ENCODE measurements around the gene COL18A1. TPM values are rescaled to one million over a fixed set of nuclear protein-coding genes. Genes with fewer than 3 reads are reported as not detected.

Gene COL18A1
- total RNA-seq, 1 experiment from 2014 or later, result 676 TPM

GRCh38 chr21:45408801-45409261 is 3.9 kb downstream of the COL18A1 start:
- H3K9me3 ChIP-seq (ENCODE audit: control insufficient read depth, insufficient read depth, low read depth, low read length), result no peaks in the 10 kb centered on the region
- no peak for TF ChIP-seq REST (IDR thresholded peaks at IDR 0.05; ENCODE audit: insufficient read depth in 1 of 2, low read depth in 2 of 2, low read length in 1 of 2)
- no peak for TF ChIP-seq TCF7L2 (IDR thresholded peaks at IDR 0.05; ENCODE audit: low read depth, low read length)
- TF ChIP-seq POLR2AphosphoS5 (IDR thresholded peaks at IDR 0.05; ENCODE audit: low read depth, low read length), result no peak
- no peak for TF ChIP-seq SIN3A (IDR thresholded peaks at IDR 0.05; ENCODE audit: borderline replicate concordance, insufficient read depth, low read depth, low read length)
- no peak for TF ChIP-seq CTCF (IDR thresholded peaks at IDR 0.05)
- intact Hi-C loops (cut with micrococcal nuclease; ENCODE audit: unreplicated experiment), result loop anchor here (5.0 kb wide), 1 partner anchor 82 kb away; no protein-coding TSS in a partner anchor
- no peak for ATAC-seq
- BruUV-seq (replicated peaks), result no TSS peak
- peak overlapping the region; percentile 60 to 80 for H3K4me3 ChIP-seq (ENCODE audit: low read depth in 2 of 2, low read length in 2 of 2)
- H3K27ac ChIP-seq (ENCODE audit: low read length), result peak overlapping the region; percentile 96
- in situ Hi-C loops (cut with HindIII; ENCODE audit: low pct_unique_long_range_greater_than_20kb, low sequenced_read_pairs), result no loop called here
- H3K36me3 ChIP-seq (ENCODE audit: control insufficient read depth, insufficient read depth, low read length), result no peaks in the 10 kb centered on the region; the same call in 1 of the 2 replicates
- CTCF ChIA-PET, result no interaction called here
- H3K27me3 ChIP-seq (ENCODE audit: control insufficient read depth, insufficient read depth, low read length), result no peaks in the 10 kb centered on the region
- peaks cover 59% of the 10 kb centered on the region for H3K4me1 ChIP-seq (ENCODE audit: control insufficient read depth, insufficient read depth, low read length)
- POLR2A ChIA-PET, result no interaction called here
- no peak for DNase-seq (ENCODE audit: low read depth, low spot score)

GRCh38 chr21:45409466-45410150 is 4.6 kb downstream of the COL18A1 start:
- Histone ChIP-seq H3K36me3 (ENCODE audit: control insufficient read depth, insufficient read depth, low read length) (no peaks in the 10 kb centered on the region; the same call in none of the 2 replicates), H3K9me3 (ENCODE audit: control insufficient read depth, insufficient read depth, low read depth, low read length) (no peaks in the 10 kb centered on the region), H3K27me3 (ENCODE audit: control insufficient read depth, insufficient read depth, low read length) (no peaks in the 10 kb centered on the region), H3K4me1 (ENCODE audit: control insufficient read depth, insufficient read depth, low read length) (peaks cover 67% of the 10 kb centered on the region), H3K4me3 (ENCODE audit: low read depth in 2 of 2, low read length in 2 of 2) (peak overlapping the region; percentile 7 to 80), H3K27ac (ENCODE audit: low read length) (peak overlapping the region; percentile 96)
- TF ChIP-seq TCF7L2 (IDR thresholded peaks at IDR 0.05; ENCODE audit: low read depth, low read length), result peak; percentile 51; the same call in 1 of the 2 replicates
- TF ChIP-seq REST (IDR thresholded peaks at IDR 0.05; ENCODE audit: insufficient read depth in 1 of 2, low read depth in 2 of 2, low read length in 1 of 2), result no peak
- TF ChIP-seq SIN3A (IDR thresholded peaks at IDR 0.05; ENCODE audit: borderline replicate concordance, insufficient read depth, low read depth, low read length), result 0 out of 2 replicates have a peak, but pooled peaks have one; percentile 33
- DNase-seq (ENCODE audit: low read depth, low spot score) (no peak), ATAC-seq (peak; percentile 16)
- in situ Hi-C loops (cut with HindIII; ENCODE audit: low pct_unique_long_range_greater_than_20kb, low sequenced_read_pairs) (no loop called here), intact Hi-C loops (cut with micrococcal nuclease; ENCODE audit: unreplicated experiment) (loop anchor here (5.0 to 10.0 kb wide), 3 partner anchors 55 to 117 kb away; no protein-coding TSS in a partner anchor)
- ChIA-PET CTCF (no interaction called here), POLR2A (no interaction called here)
- no TSS peak for BruUV-seq (replicated peaks)

Measured in Panc1 (cell line).